22Rv1 (cell line): ENCODE results near the gene KCNC4.

Experiments
- CTCF ChIP-seq: fragments of 450-650 bp; IDR thresholded peaks from 2 replicates; pipeline ENCODE4 v1.5.1; 2017; ENCODE audit warnings: mild to moderate bottlenecking
- ZFX ChIP-seq: fragments of 450-650 bp; IDR thresholded peaks from 2 replicates; pipeline ENCODE4 v1.6.1; 2017; ENCODE audit warnings: antibody characterized with exemption, borderline replicate concordance

GRCh38 chr1:110225212-110225611, 15.1 kb downstream of the KCNC4 start:
- TF ChIP-seq CTCF (no peak), ZFX (no peak)
